Hepatocyte (in vitro differentiated cells): Measurements from ENCODE around the gene VPS33B. TPM values are rescaled to one million over a fixed set of nuclear protein-coding genes. Genes with fewer than 3 reads are reported as not detected.

Source experiments
- DNase-seq: peaks from one replicate; pipeline ENCODE4 v3.0.0-alpha.2; 2016; ENCODE audit warnings: low spot score
- H2AFZ ChIP-seq: fragments of 200-600 bp; sonication (generic); 2 replicates; pipeline ENCODE4 v1.6.0; 2016; ENCODE audit warnings: antibody characterized with exemption, mild to moderate bottlenecking
- H3K27ac ChIP-seq: fragments of 200-600 bp; sonication (generic); 2 replicates; pipeline ENCODE4 v1.5.1; 2016; ENCODE audit warnings: mild to moderate bottlenecking
- H3K27me3 ChIP-seq: fragments of 200-600 bp; sonication (generic); 2 replicates; pipeline ENCODE4 v1.6.1; 2016
- H3K36me3 ChIP-seq: fragments of 200-600 bp; sonication (generic); replicated peaks from 2 replicates; pipeline ENCODE4 v1.5.1; 2016; ENCODE audit warnings: low read depth; ENCODE audit not compliant: insufficient read depth
- H3K4me1 ChIP-seq: fragments of 200-600 bp; sonication (generic); 2 replicates; pipeline ENCODE4 v1.5.1; 2016; ENCODE audit warnings: mild to moderate bottlenecking, moderate library complexity; ENCODE audit not compliant: insufficient read depth
- H3K4me2 ChIP-seq: fragments of 200-600 bp; sonication (generic); 2 replicates; pipeline ENCODE4 v1.6.0; 2016
- H3K4me3 ChIP-seq: fragments of 200-600 bp; sonication (generic); 2 replicates; pipeline ENCODE4 v1.5.1; 2016; ENCODE audit warnings: mild to moderate bottlenecking
- H3K79me2 ChIP-seq: fragments of 200-600 bp; sonication (generic); 2 replicates; pipeline ENCODE4 v1.6.0; 2017; ENCODE audit warnings: mild to moderate bottlenecking
- H3K9me2 ChIP-seq: fragments of 200-600 bp; sonication (generic); replicated peaks from 2 replicates; pipeline ENCODE4 v1.6.0; 2017; ENCODE audit warnings: mild to moderate bottlenecking; ENCODE audit not compliant: insufficient read depth
- H3K9me3 ChIP-seq: fragments of 200-600 bp; sonication (generic); 2 replicates; pipeline ENCODE4 v1.5.1; 2016; ENCODE audit warnings: low read depth, mild to moderate bottlenecking
- H4K20me1 ChIP-seq: fragments of 200-600 bp; sonication (generic); 2 replicates; pipeline ENCODE4 v1.6.0; 2016; ENCODE audit warnings: mild to moderate bottlenecking; ENCODE audit not compliant: insufficient read depth, poor library complexity, severe bottlenecking
- EZH2 ChIP-seq: fragments of 200-600 bp; sonication (generic); IDR thresholded peaks from 2 replicates; pipeline ENCODE4 v1.6.1; 2016; ENCODE audit warnings: antibody characterized with exemption, mild to moderate bottlenecking, borderline replicate concordance
- EZH2phosphoT487 ChIP-seq: fragments of 200-600 bp; sonication (generic); IDR thresholded peaks from one replicate; pipeline ENCODE4 v1.6.1; 2018; ENCODE audit warnings: antibody characterized with exemption, mild to moderate bottlenecking, low read depth, moderate library complexity; ENCODE audit not compliant: unreplicated experiment, severe bottlenecking
- WGBS: methylation state at CpG from one replicate; pipeline ENCODE4 v1.1.6; 2016; ENCODE audit warnings: low lambda C conversion rate; ENCODE audit errors: missing lambda C conversion rate; 5-methylcytosine and 5-hydroxymethylcytosine counted together
- polyA plus RNA-seq: library from polyadenylated mRNA; unstranded; fragments of >200 nt; fragmentation: Nextera tagmentation; extraction: Ambion mirVana; gene quantifications from 2 replicates; pipeline ENCODE4 v1.2.1, GENCODE V29; 2016
- total RNA-seq: library from RNA; depleted of rRNA; stranded (reverse); fragments of >200 nt; gene quantifications from 2 replicates; pipeline ENCODE4 v1.2.3, GENCODE V29; 2014
- TF ChIP-seq, protein P1 (sequence below): fragments of 200-600 bp; sonication (generic); IDR thresholded peaks from 2 replicates; pipeline ENCODE4 v1.5.1; 2016; ENCODE audit warnings: antibody characterized with exemption, mild to moderate bottlenecking; ENCODE audit not compliant: poor library complexity

The VPS33B gene
- total and polyA plus RNA-seq, 2 experiments from 2014 or later: 7.8 to 11.7 TPM

- Histone ChIP-seq H3K9me3 (no peaks in the 10 kb centered on the region), H3K4me2 (no peak overlapping the region), H3K27me3 (peaks cover 4% of the 10 kb centered on the region), H2AFZ (no peak overlapping the region), H4K20me1 (no peaks in the 10 kb centered on the region), H3K9me2 (no peaks in the 10 kb centered on the region), H3K4me3 (no peak overlapping the region), H3K4me1 (no peaks in the 10 kb centered on the region), H3K36me3 (no peaks in the 10 kb centered on the region), H3K27ac (no peak overlapping the region), H3K79me2 (no peaks in the 10 kb centered on the region)
- TF ChIP-seq EZH2 (no peak), EZH2phosphoT487 (no peak)
- TF ChIP-seq, protein P1, sequence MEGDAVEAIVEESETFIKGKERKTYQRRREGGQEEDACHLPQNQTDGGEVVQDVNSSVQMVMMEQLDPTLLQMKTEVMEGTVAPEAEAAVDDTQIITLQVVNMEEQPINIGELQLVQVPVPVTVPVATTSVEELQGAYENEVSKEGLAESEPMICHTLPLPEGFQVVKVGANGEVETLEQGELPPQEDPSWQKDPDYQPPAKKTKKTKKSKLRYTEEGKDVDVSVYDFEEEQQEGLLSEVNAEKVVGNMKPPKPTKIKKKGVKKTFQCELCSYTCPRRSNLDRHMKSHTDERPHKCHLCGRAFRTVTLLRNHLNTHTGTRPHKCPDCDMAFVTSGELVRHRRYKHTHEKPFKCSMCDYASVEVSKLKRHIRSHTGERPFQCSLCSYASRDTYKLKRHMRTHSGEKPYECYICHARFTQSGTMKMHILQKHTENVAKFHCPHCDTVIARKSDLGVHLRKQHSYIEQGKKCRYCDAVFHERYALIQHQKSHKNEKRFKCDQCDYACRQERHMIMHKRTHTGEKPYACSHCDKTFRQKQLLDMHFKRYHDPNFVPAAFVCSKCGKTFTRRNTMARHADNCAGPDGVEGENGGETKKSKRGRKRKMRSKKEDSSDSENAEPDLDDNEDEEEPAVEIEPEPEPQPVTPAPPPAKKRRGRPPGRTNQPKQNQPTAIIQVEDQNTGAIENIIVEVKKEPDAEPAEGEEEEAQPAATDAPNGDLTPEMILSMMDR: no peak
- 82% methylated on average over 3 of the region's 3 CpGs for WGBS
- no peak for DNase-seq
Observed at GRCh38 chr15:91045065-91045464, 22.7 kb upstream of the VPS33B start.

DNA sequence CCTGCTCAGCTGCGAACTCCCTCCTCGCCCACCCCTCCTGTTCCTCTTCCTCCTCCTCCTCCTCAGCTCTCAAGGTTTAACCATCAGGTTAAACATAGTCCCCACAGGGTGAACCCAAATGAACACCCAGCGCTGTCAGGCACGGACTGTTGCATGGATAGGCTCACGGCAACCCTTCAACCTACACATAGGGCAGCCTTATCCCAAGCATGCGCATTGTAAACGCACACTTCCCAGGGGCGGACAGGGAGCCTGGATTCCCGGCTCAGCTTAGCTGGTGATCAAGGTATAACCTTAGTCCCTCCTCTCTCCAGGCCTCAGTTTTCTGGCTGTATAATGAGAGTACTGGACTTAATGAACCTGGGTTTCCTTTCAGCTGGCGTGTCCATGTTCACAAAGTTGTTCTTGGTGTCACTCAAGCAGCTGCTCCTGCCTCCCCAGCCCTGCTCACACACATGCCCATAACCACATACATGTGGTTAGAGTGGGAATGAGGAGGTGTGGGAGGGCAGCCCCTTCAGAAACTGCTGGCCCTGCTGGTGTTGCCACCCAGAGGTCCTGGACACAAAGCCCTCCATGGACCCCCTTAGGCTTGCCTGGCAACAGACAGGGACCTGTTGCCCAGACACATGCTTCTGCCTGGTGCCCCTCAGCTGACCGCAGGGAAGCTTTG is 20.9 kb upstream of the VPS33B start:
- H3K4me2 ChIP-seq: no peak overlapping the region
- TF ChIP-seq, protein P1: no peak
- TF ChIP-seq EZH2: no peak
- TF ChIP-seq EZH2phosphoT487: no peak
- WGBS: 91% methylated on average over 11 of the region's 11 CpGs
- DNase-seq: no peak
- H3K4me3 ChIP-seq: no peak overlapping the region
- H4K20me1 ChIP-seq: no peaks in the 10 kb centered on the region
- H3K9me3 ChIP-seq: no peaks in the 10 kb centered on the region
- no peaks in the 10 kb centered on the region for H3K36me3 ChIP-seq
- H3K27me3 ChIP-seq: peaks cover 4% of the 10 kb centered on the region
- H3K79me2 ChIP-seq: no peaks in the 10 kb centered on the region
- H3K4me1 ChIP-seq: no peaks in the 10 kb centered on the region
- no peaks in the 10 kb centered on the region for H3K9me2 ChIP-seq
- no peak overlapping the region for H3K27ac ChIP-seq
- H2AFZ ChIP-seq: no peak overlapping the region

GRCh38 chr15:91040856-91041255 is 18.5 kb upstream of the VPS33B start:
- Histone ChIP-seq H3K27me3 (peaks cover 4% of the 10 kb centered on the region), H4K20me1 (no peaks in the 10 kb centered on the region), H3K9me3 (no peaks in the 10 kb centered on the region), H3K36me3 (no peaks in the 10 kb centered on the region), H3K4me1 (no peaks in the 10 kb centered on the region), H2AFZ (no peak overlapping the region), H3K27ac (no peak overlapping the region), H3K4me3 (no peak overlapping the region), H3K4me2 (no peak overlapping the region), H3K79me2 (no peaks in the 10 kb centered on the region), H3K9me2 (no peaks in the 10 kb centered on the region)
- 83% methylated on average over 8 of the region's 8 CpGs for WGBS
- no peak for DNase-seq
- TF ChIP-seq, protein P1: no peak
- TF ChIP-seq EZH2phosphoT487: no peak
- TF ChIP-seq EZH2: no peak

- no peak for DNase-seq
- H3K79me2 ChIP-seq: no peaks in the 10 kb centered on the region
- H3K9me2 ChIP-seq: no peaks in the 10 kb centered on the region
- peaks cover 4% of the 10 kb centered on the region for H3K27me3 ChIP-seq
- H3K4me3 ChIP-seq: no peak overlapping the region
- TF ChIP-seq, protein P1: no peak
- TF ChIP-seq EZH2phosphoT487 (no peak), EZH2 (no peak)
- no peak overlapping the region for H3K4me2 ChIP-seq
- no peaks in the 10 kb centered on the region for H3K4me1 ChIP-seq
- H2AFZ ChIP-seq: no peak overlapping the region
- H3K9me3 ChIP-seq: no peaks in the 10 kb centered on the region
- H3K36me3 ChIP-seq: no peaks in the 10 kb centered on the region
- WGBS: 83% methylated on average over 3 of the region's 3 CpGs
- no peak overlapping the region for H3K27ac ChIP-seq
- H4K20me1 ChIP-seq: no peaks in the 10 kb centered on the region
Observed at GRCh38 chr15:91039996-91040395, 17.6 kb upstream of the VPS33B start.
